ENCODE measurements around the gene RABGAP1L.

DNA sequence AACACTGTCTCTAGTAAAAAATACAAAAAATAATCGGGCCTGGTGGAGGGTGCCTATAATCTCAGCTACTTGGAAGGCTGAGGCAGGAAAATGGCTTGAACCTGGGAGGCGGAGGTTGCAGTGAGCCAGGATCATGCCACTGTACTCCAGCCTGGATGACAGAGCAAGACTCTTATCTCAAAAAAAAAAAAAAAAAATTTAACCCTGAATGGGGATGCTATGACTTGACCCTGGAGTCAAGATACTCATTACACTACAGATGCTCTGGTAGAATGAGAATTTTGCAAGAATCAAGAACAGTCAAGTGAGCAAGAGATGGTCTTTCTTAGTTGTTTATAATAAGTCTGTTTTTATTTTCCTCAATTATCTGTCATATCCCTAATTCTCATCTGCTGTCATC lies 542.2 kb downstream of the RABGAP1L start:
- TF ChIP-seq, protein P1, sequence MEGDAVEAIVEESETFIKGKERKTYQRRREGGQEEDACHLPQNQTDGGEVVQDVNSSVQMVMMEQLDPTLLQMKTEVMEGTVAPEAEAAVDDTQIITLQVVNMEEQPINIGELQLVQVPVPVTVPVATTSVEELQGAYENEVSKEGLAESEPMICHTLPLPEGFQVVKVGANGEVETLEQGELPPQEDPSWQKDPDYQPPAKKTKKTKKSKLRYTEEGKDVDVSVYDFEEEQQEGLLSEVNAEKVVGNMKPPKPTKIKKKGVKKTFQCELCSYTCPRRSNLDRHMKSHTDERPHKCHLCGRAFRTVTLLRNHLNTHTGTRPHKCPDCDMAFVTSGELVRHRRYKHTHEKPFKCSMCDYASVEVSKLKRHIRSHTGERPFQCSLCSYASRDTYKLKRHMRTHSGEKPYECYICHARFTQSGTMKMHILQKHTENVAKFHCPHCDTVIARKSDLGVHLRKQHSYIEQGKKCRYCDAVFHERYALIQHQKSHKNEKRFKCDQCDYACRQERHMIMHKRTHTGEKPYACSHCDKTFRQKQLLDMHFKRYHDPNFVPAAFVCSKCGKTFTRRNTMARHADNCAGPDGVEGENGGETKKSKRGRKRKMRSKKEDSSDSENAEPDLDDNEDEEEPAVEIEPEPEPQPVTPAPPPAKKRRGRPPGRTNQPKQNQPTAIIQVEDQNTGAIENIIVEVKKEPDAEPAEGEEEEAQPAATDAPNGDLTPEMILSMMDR (IDR thresholded peaks at IDR 0.05) = no peak
- TF ChIP-seq POLR2A (IDR thresholded peaks at IDR 0.05) = no peak

Data from Peyer's patch (tissue), 4 donors.